Mammary epithelial cell (primary cell): Measurements from ENCODE around the gene ITGA11.

ENCODE experiments used
- CTCF ChIP-seq, 2 donors: IDR thresholded peaks in 1 of 2; conservative IDR thresholded peaks in 1 of 2; 2 replicates each; pipeline ENCODE4 v1.5.1; 2011 to 2012; ENCODE audit warnings: inconsistent platforms in 2 of 2, low read length in 2 of 2, mild to moderate bottlenecking in 2 of 2, control low read depth in 1 of 2, low read depth in 1 of 2; ENCODE audit not compliant: insufficient read depth in 1 of 2; ENCODE audit errors: extremely low read depth in 1 of 2
- EZH2 ChIP-seq: IDR thresholded peaks from 2 replicates; pipeline ENCODE4 v1.6.1; 2012; ENCODE audit warnings: low read length, inconsistent platforms, borderline replicate concordance

- no peak for TF ChIP-seq CTCF (conservative IDR thresholded peaks at IDR 0.05 in 1 of 2, IDR thresholded peaks at IDR 0.05 in 1 of 2; ENCODE audit: extremely low read depth in 1 of 2, insufficient read depth in 1 of 2, low read depth in 1 of 2, low read length in 2 of 2)
- no peak for TF ChIP-seq EZH2
Measured at GRCh38 chr15:68365770-68366169, 66.2 kb downstream of the ITGA11 start.
